HepG2 (cell line): ENCODE data around the gene TYW1. TPM values are rescaled to one million over a fixed set of nuclear protein-coding genes. Genes with fewer than 3 reads are reported as not detected.
A peak's percentile ranks its signal among the peaks of the same experiment; 100 is the strongest.

ENCODE experiments used
- ATAC-seq: fragments of 200-7000 bp; cut with Tn5 transposase; 3 replicates; pipeline ENCODE4 v1.9.1; 2020; ENCODE audit warnings: mild to moderate bottlenecking, moderate library complexity
- BruUV-seq: library from RNA; stranded (reverse); fragments of 400-500 nt; replicated peaks from 2 replicates; lab custom pipeline; 2021; lab: Mats Ljungman, UMichigan
- CTCF ChIA-PET: fragments of 300-600 bp; formaldehyde crosslinking; extraction: SDS; loops from one replicate; lab custom pipeline; 2021; ENCODE audit warnings: low total read pairs, inconsistent platforms, low intra/inter-chr PET ratio; lab: Yijun Ruan, JAX
- POLR2A ChIA-PET: fragments of 350-600 bp; sonication (Branson Sonifier 250); formaldehyde crosslinking; loops from one replicate; lab custom pipeline; 2020; ENCODE audit warnings: antibody characterized with exemption, inconsistent platforms; lab: Yijun Ruan, JAX
- DNase-seq: peaks from one replicate; pipeline ENCODE4 v3.0.0-alpha.2; 2015; ENCODE audit warnings: low spot score
- FAIRE-seq: peaks from 3 replicates; lab custom pipeline; 2011; peaks lifted over from hg19 to GRCh38; lab: Jason Lieb, UNC
- H2AFZ ChIP-seq: one replicate; pipeline ENCODE4 v1.6.1; 2011; ENCODE audit warnings: low read length, inconsistent platforms
- H3K27ac ChIP-seq: fragments of 300-600 bp; 3 replicates; pipeline ENCODE4 v1.8.0; 2011; ENCODE audit warnings: mixed run types, mild to moderate bottlenecking, mixed read lengths, low read length, inconsistent platforms; ENCODE audit not compliant: insufficient read depth; ENCODE audit errors: extremely low read length
- H3K27me3 ChIP-seq, 2 experiments: fragments of 200-600 bp in 1 of 2; 2 replicates in 1 of 2; 3 replicates in 1 of 2; pipeline versions ENCODE4 v1.6.0 to v1.8.0; 2011; ENCODE audit warnings: low read length in 2 of 2, mild to moderate bottlenecking in 2 of 2, moderate library complexity in 2 of 2, inconsistent platforms in 1 of 2; ENCODE audit not compliant: insufficient read depth in 2 of 2, control insufficient read depth in 1 of 2
- H3K36me3 ChIP-seq, 2 experiments: fragments of 200-600 bp in 1 of 2; replicated peaks in 1 of 2; 2 replicates in 1 of 2; 3 replicates in 1 of 2; pipeline versions ENCODE4 v1.5.1 to v1.8.0; 2011; ENCODE audit warnings: low read length in 2 of 2, inconsistent platforms in 1 of 2; ENCODE audit not compliant: insufficient read depth in 2 of 2, control insufficient read depth in 1 of 2
- H3K4me1 ChIP-seq: 2 replicates; pipeline ENCODE4 v1.5.1; 2012; ENCODE audit warnings: low read length, inconsistent platforms; ENCODE audit not compliant: insufficient read depth
- H3K4me2 ChIP-seq: 2 replicates; pipeline ENCODE4 v1.6.0; 2011; ENCODE audit warnings: low read depth, low read length, inconsistent platforms
- H3K4me3 ChIP-seq, 3 experiments: fragments of 200-600 bp in 1 of 3; sonication (generic), shearing (Covaris generic) in 1 of 3; replicated peaks in 1 of 3; 2 replicates each; pipeline ENCODE4 v1.5.1; 2011 to 2016; ENCODE audit warnings: low read length in 3 of 3, inconsistent platforms in 2 of 3, low read depth in 2 of 3, mild to moderate bottlenecking in 2 of 3, control low read depth in 1 of 3, mixed read lengths in 1 of 3; ENCODE audit not compliant: insufficient read depth in 1 of 3
- H3K79me2 ChIP-seq: one replicate; pipeline ENCODE4 v1.6.1; 2011; ENCODE audit warnings: low read length, inconsistent platforms; ENCODE audit not compliant: insufficient read depth
- H3K9ac ChIP-seq: 2 replicates; pipeline ENCODE4 v1.6.0; 2011; ENCODE audit warnings: mild to moderate bottlenecking, low read depth, low read length, inconsistent platforms; ENCODE audit not compliant: insufficient read depth
- H3K9me3 ChIP-seq: 2 replicates; pipeline ENCODE4 v1.5.1; 2012; ENCODE audit warnings: mild to moderate bottlenecking, low read length
- H4K20me1 ChIP-seq: 2 replicates; pipeline ENCODE4 v1.6.0; 2011; ENCODE audit warnings: inconsistent platforms, mild to moderate bottlenecking, low read length, moderate library complexity; ENCODE audit not compliant: insufficient read depth
- FOSL2 ChIP-seq: sonication (generic); formaldehyde crosslinking; IDR thresholded peaks from 2 replicates; pipeline ENCODE4 v1.4.0; 2020; ENCODE audit warnings: missing genetic modification reagents
- NCOA1 ChIP-seq: sonication (generic); formaldehyde crosslinking; IDR thresholded peaks from 2 replicates; pipeline ENCODE4 v1.9.0; 2021; ENCODE audit warnings: missing genetic modification reagents
- ZNF180 ChIP-seq: sonication (generic); formaldehyde crosslinking; IDR thresholded peaks from 2 replicates; pipeline ENCODE4 v1.4.0; 2020; ENCODE audit warnings: low read depth, missing genetic modification reagents, borderline replicate concordance
- whole genome bisulfite sequencing: methylation state at CpG from one replicate; pipeline ENCODE4 v1.1.6; 2017; ENCODE audit warnings: low lambda C conversion rate; 5-methylcytosine and 5-hydroxymethylcytosine counted together
- in situ Hi-C: cut with HindIII; loops from 2 replicates; pipeline ENCODE4 v1.10.0; 2017; ENCODE audit warnings: low pct_unique_long_range_greater_than_20kb; ENCODE audit not compliant: extremely low pct_ligation_motif_present
- intact Hi-C: fragments of 100-400 bp; cut with micrococcal nuclease; formaldehyde crosslinking; loops from one replicate; pipeline ENCODE4 v1.10.0; 2022; ENCODE audit not compliant: unreplicated experiment
- polyA plus RNA-seq, 8 experiments: library from polyadenylated mRNA; depleted of rRNA in 3 of 8; stranded (reverse) in 7 of 8; unstranded in 1 of 8; fragments of >200 nt; fragmentation: Illumina TruSeq in 4 of 8; extraction: Trizol in 4 of 8; gene quantifications; 2 replicates each; pipeline versions ENCODE4 v1.2.1 to v1.2.3, GENCODE V29; 2011 to 2016; ENCODE audit warnings: low read depth in 4 of 8, missing spikeins in 1 of 8, mixed read lengths in 1 of 8; ENCODE audit not compliant: insufficient read depth in 1 of 8
- total RNA-seq, 5 experiments: library from RNA; depleted of rRNA; stranded (reverse); fragments of >200 nt; fragmentation: Illumina TruSeq; extraction: Trizol; gene quantifications; 2 replicates each; pipeline ENCODE4 v1.2.3, GENCODE V29; 2016; ENCODE audit warnings: low read depth in 1 of 5
- TF ChIP-seq, protein P1 (sequence below): sonication (generic); formaldehyde crosslinking; IDR thresholded peaks from 2 replicates; pipeline ENCODE4 v1.5.0; 2020; ENCODE audit warnings: mild to moderate bottlenecking, missing genetic modification reagents
- TF ChIP-seq, protein P2 (sequence below): sonication (generic); formaldehyde crosslinking; conservative IDR thresholded peaks from 2 replicates; pipeline ENCODE4 v1.4.0; 2020; ENCODE audit warnings: missing genetic modification reagents
- TF ChIP-seq, protein P3 (sequence below): sonication (generic); formaldehyde crosslinking; IDR thresholded peaks from 2 replicates; pipeline ENCODE4 v1.5.0; 2020; ENCODE audit warnings: mild to moderate bottlenecking, missing genetic modification reagents, borderline replicate concordance

The TYW1 gene
- total and polyA plus RNA-seq, 2 of the 13 experiments (the other 11 are each of a cell fraction or from before 2014, with no cell fraction given): 8.6 to 17.6 TPM

DNA sequence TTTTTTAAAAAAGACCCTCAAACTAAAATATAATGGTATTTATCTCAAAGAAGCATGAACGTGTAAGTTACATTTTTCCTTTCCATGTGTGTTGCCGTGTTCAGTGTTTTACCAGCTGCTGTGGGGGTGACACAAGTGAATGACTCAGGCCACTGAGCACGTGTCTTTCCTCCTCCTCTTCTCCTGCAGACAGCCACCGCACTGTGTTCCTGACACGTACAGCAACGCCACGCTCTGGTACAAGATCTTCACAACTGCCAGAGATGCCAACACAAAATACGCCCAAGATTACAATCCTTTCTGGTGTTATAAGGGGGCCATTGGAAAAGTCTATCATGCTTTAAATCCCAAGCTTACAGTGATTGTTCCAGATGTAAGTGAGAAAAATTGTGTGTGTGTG lies 45.9 kb upstream of the TYW1 start (continued):
- TF ChIP-seq, protein P1, sequence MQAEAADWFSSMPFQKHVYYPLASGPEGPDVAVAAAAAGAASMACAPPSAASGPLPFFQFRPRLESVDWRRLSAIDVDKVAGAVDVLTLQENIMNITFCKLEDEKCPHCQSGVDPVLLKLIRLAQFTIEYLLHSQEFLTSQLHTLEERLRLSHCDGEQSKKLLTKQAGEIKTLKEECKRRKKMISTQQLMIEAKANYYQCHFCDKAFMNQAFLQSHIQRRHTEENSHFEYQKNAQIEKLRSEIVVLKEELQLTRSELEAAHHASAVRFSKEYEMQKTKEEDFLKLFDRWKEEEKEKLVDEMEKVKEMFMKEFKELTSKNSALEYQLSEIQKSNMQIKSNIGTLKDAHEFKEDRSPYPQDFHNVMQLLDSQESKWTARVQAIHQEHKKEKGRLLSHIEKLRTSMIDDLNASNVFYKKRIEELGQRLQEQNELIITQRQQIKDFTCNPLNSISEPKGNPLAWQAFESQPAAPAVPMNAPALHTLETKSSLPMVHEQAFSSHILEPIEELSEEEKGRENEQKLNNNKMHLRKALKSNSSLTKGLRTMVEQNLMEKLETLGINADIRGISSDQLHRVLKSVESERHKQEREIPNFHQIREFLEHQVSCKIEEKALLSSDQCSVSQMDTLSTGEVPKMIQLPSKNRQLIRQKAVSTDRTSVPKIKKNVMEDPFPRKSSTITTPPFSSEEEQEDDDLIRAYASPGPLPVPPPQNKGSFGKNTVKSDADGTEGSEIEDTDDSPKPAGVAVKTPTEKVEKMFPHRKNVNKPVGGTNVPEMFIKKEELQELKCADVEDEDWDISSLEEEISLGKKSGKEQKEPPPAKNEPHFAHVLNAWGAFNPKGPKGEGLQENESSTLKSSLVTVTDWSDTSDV (CRISPR knock-in tag): no peak
- no peak for TF ChIP-seq ZNF180 (CRISPR knock-in tag)
- TF ChIP-seq, protein P2, sequence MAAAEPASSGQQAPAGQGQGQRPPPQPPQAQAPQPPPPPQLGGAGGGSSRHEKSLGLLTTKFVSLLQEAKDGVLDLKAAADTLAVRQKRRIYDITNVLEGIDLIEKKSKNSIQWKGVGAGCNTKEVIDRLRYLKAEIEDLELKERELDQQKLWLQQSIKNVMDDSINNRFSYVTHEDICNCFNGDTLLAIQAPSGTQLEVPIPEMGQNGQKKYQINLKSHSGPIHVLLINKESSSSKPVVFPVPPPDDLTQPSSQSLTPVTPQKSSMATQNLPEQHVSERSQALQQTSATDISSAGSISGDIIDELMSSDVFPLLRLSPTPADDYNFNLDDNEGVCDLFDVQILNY: no peak
- TF ChIP-seq, all 625 proteins: peak for 0

DNA sequence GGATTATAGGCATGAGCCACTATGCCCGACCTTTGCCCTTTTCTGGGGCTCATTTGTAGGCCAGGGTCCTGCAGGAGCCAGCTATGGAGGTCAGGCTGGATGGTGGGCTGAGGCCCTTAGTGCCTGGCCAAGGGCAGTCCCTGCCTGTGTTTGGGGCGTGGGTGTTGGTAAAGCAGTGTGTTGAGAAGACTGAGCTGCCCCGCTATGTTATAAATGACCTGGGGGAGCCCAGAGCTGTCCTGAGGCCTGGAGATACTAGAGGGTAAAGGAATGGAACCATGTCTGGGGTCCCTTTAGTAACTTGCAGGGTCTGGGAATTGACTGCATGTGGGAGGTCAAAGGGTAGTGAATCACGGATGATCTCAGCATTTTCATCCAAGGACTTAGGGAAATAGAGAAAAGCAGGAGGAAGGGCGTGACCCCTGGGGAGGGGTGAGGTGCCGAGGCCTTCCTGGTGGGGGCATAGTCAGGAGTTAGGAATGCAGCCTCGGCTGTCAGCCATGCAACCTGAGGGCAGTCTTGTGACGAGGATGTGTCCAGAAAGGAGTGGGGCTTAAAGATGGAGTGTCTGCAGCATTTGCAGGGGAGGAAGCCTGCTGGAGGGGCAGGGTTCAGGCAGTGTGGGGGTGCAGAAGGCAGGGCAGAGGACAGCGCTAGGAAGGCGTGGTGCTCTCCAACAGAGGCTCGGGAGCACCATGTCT lies 44.1 kb upstream of the TYW1 start:
- Histone ChIP-seq H3K4me2 (no peak overlapping the region), H3K27ac (no peak overlapping the region)
- FAIRE-seq: no peak

More for the DNA sequence above, 44.1 kb upstream of the TYW1 start:
- no TSS peak for BruUV-seq
- no peaks in the 10 kb centered on the region for H3K9me3 ChIP-seq
- no peaks in the 10 kb centered on the region for H4K20me1 ChIP-seq
- no peaks in the 10 kb centered on the region for H3K4me1 ChIP-seq
- H3K27me3 ChIP-seq: no peaks in the 10 kb centered on the region
- CTCF ChIA-PET: no interaction called here
- POLR2A ChIA-PET: no interaction called here
- no peak overlapping the region for H3K9ac ChIP-seq
- H3K36me3 ChIP-seq: peaks cover 19 to 81% of the 10 kb centered on the region in 2 experiments
- H2AFZ ChIP-seq: no peak overlapping the region
- ATAC-seq (peak; percentile 36), DNase-seq (peak; percentile 23)
- 93% methylated on average over 11 of the region's 11 CpGs for WGBS
- intact Hi-C loops: no loop called here
- in situ Hi-C loops: no loop called here
- TF ChIP-seq FOSL2 (CRISPR knock-in tag): peak; percentile 23; the same call in 1 of the 2 replicates
- TF ChIP-seq NCOA1 (CRISPR knock-in tag): no peak
- TF ChIP-seq, protein P3, sequence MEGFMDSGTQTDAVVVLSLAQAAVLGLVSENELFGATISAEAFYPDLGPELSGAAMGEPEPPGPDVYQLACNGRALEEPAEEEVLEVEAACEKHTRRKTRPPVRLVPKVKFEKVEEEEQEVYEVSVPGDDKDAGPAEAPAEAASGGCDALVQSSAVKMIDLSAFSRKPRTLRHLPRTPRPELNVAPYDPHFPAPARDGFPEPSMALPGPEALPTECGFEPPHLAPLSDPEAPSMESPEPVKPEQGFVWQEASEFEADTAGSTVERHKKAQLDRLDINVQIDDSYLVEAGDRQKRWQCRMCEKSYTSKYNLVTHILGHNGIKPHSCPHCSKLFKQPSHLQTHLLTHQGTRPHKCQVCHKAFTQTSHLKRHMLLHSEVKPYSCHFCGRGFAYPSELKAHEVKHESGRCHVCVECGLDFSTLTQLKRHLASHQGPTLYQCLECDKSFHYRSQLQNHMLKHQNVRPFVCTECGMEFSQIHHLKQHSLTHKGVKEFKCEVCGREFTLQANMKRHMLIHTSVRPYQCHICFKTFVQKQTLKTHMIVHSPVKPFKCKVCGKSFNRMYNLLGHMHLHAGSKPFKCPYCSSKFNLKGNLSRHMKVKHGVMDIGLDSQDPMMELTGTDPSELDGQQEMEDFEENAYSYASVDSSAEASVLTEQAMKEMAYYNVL (CRISPR knock-in tag): no peak
- H3K79me2 ChIP-seq: no peaks in the 10 kb centered on the region
- H3K4me3 ChIP-seq: no peak overlapping the region
